H1 (cell line): ENCODE results near the gene SIX6. TPM values are rescaled to one million over a fixed set of nuclear protein-coding genes. Genes with fewer than 3 reads are reported as not detected.

Experiments used
- CTCF ChIA-PET: fragments of 300-600 bp; sonication (Branson Sonifier 250); formaldehyde crosslinking; loops from one replicate; lab custom pipeline; 2021; ENCODE audit not compliant: partially characterized antibody; lab: Charles Lee
- POLR2A ChIA-PET: fragments of 300-600 bp; sonication (Branson Sonifier 250); formaldehyde crosslinking; loops from one replicate; lab custom pipeline; 2021; ENCODE audit warnings: inconsistent platforms; ENCODE audit not compliant: partially characterized antibody; lab: Charles Lee
- DNase-seq, 2 experiments: peaks; one replicate each; pipeline versions ENCODE4 v3.0.0 to v3.0.0-alpha.2; 2010 to 2022; ENCODE audit warnings: low spot score in 2 of 2, low read depth in 1 of 2, mixed read lengths in 1 of 2
- FAIRE-seq: peaks from 2 replicates; lab custom pipeline; 2011; peaks lifted over from hg19 to GRCh38; lab: Jason Lieb, UNC
- H2AFZ ChIP-seq: 2 replicates; pipeline ENCODE4 v1.8.1; 2012; ENCODE audit warnings: low read length, inconsistent platforms
- H2AK5ac ChIP-seq: 2 replicates; pipeline ENCODE4 v1.6.1; 2013; ENCODE audit warnings: low read depth, low read length
- H2BK120ac ChIP-seq: replicated peaks from 2 replicates; pipeline ENCODE3; 2013; ENCODE audit warnings: low read depth, low read length, inconsistent platforms
- H2BK12ac ChIP-seq: 2 replicates; pipeline ENCODE4 v1.6.1; 2013; ENCODE audit warnings: low read depth, low read length
- H2BK15ac ChIP-seq: 2 replicates; pipeline ENCODE4 v1.6.1; 2013; ENCODE audit warnings: low read length
- H2BK20ac ChIP-seq: 2 replicates; pipeline ENCODE4 v1.6.1; 2013; ENCODE audit warnings: low read length
- H2BK5ac ChIP-seq: 2 replicates; pipeline ENCODE4 v1.6.1; 2013; ENCODE audit warnings: low read depth, low read length
- H3K14ac ChIP-seq: 2 replicates; pipeline ENCODE4 v1.6.1; 2013; ENCODE audit warnings: inconsistent platforms; ENCODE audit not compliant: insufficient read length
- H3K18ac ChIP-seq: 2 replicates; pipeline ENCODE4 v1.6.1; 2013; ENCODE audit warnings: low read length; ENCODE audit errors: extremely low read depth
- H3K23ac ChIP-seq: 2 replicates; pipeline ENCODE4 v1.6.1; 2013; ENCODE audit warnings: inconsistent platforms; ENCODE audit not compliant: insufficient read length
- H3K23me2 ChIP-seq: 2 replicates; pipeline ENCODE4 v1.6.1; 2013; ENCODE audit warnings: low read depth, low read length
- H3K27ac ChIP-seq: 2 replicates; pipeline ENCODE4 v1.6.1; 2011; ENCODE audit warnings: low read depth, low read length, inconsistent platforms
- H3K27me3 ChIP-seq, 4 experiments: replicated peaks in 1 of 4; 1 replicate in 1 of 4; 2 replicates in 3 of 4; pipeline versions ENCODE4 v1.6.1 to v1.8.1; 2011 to 2013; ENCODE audit warnings: low read length in 3 of 4, mild to moderate bottlenecking in 3 of 4, inconsistent platforms in 2 of 4, mixed read lengths in 2 of 4, moderate library complexity in 1 of 4; ENCODE audit not compliant: control insufficient read depth in 3 of 4, insufficient read depth in 3 of 4; ENCODE audit errors: extremely low read depth in 1 of 4
- H3K36me3 ChIP-seq, 4 experiments: 2 replicates each; pipeline versions ENCODE4 v1.6.1 to v1.8.1; 2011 to 2013; ENCODE audit warnings: mild to moderate bottlenecking in 4 of 4, low read length in 3 of 4, moderate library complexity in 2 of 4, control low read depth in 1 of 4, inconsistent platforms in 1 of 4; ENCODE audit not compliant: insufficient read depth in 4 of 4, control insufficient read depth in 2 of 4
- H3K4ac ChIP-seq: replicated peaks from 2 replicates; pipeline ENCODE3; 2013; ENCODE audit warnings: low read length, low read depth, mixed read lengths, inconsistent platforms; ENCODE audit not compliant: insufficient read length
- H3K4me1 ChIP-seq, 4 experiments: replicated peaks in 1 of 4; 1 replicate in 1 of 4; 2 replicates in 3 of 4; pipeline versions ENCODE4 v1.6.1 to v1.8.1; 2011 to 2013; ENCODE audit warnings: low read length in 3 of 4, inconsistent platforms in 2 of 4, mixed read lengths in 1 of 4; ENCODE audit not compliant: insufficient read depth in 4 of 4, control insufficient read depth in 3 of 4
- H3K4me2 ChIP-seq, 2 experiments: 2 replicates each; pipeline versions ENCODE4 v1.6.1 to v1.8.1; 2011 to 2013; ENCODE audit warnings: low read depth in 2 of 2, low read length in 2 of 2, control low read depth in 1 of 2, inconsistent platforms in 1 of 2, mild to moderate bottlenecking in 1 of 2; ENCODE audit not compliant: insufficient read depth in 1 of 2
- H3K4me3 ChIP-seq, 4 experiments: fragments of 200-600, 300-600 bp in 1 of 4; sonication (generic), shearing (Covaris generic), sonication (Bioruptor Twin) in 1 of 4; 2 replicates each; pipeline versions ENCODE4 v1.5.1 to v1.8.1; 2011 to 2016; ENCODE audit warnings: low read length in 4 of 4, low read depth in 3 of 4, control low read depth in 2 of 4, inconsistent platforms in 2 of 4, mild to moderate bottlenecking in 2 of 4, mixed read lengths in 1 of 4, moderate library complexity in 1 of 4; ENCODE audit not compliant: insufficient read depth in 2 of 4; ENCODE audit errors: extremely low read depth in 1 of 4
- H3K56ac ChIP-seq: replicated peaks from 2 replicates; pipeline ENCODE3; 2013; ENCODE audit warnings: low read depth, mild to moderate bottlenecking, mixed read lengths, low read length, inconsistent platforms; ENCODE audit not compliant: insufficient read length
- H3K79me1 ChIP-seq: 2 replicates; pipeline ENCODE4 v1.6.1; 2013; ENCODE audit warnings: low read depth, low read length, control low read depth
- H3K79me2 ChIP-seq, 2 experiments: 2 replicates each; pipeline versions ENCODE4 v1.6.1 to v1.8.1; 2012 to 2013; ENCODE audit warnings: low read length in 2 of 2, mild to moderate bottlenecking in 2 of 2, inconsistent platforms in 1 of 2; ENCODE audit not compliant: insufficient read depth in 2 of 2, control insufficient read depth in 1 of 2
- H3K9ac ChIP-seq, 4 experiments: replicated peaks in 1 of 4; 1 replicate in 1 of 4; 2 replicates in 3 of 4; pipeline versions ENCODE4 v1.6.1 to v1.8.1; 2011 to 2013; ENCODE audit warnings: low read depth in 3 of 4, low read length in 3 of 4, control low read depth in 2 of 4, mild to moderate bottlenecking in 2 of 4, moderate library complexity in 2 of 4, inconsistent platforms in 1 of 4; ENCODE audit errors: extremely low read depth in 1 of 4
- H3K9me3 ChIP-seq, 2 experiments: 2 replicates each; pipeline versions ENCODE4 v1.6.1 to v1.8.1; 2012 to 2013; ENCODE audit warnings: mild to moderate bottlenecking in 2 of 2, moderate library complexity in 2 of 2, control low read depth in 1 of 2, inconsistent platforms in 1 of 2, low read depth in 1 of 2, low read length in 1 of 2, mixed read lengths in 1 of 2; ENCODE audit not compliant: insufficient read depth in 2 of 2
- H4K20me1 ChIP-seq, 2 experiments: replicated peaks in 1 of 2; 2 replicates each; pipeline versions ENCODE3 to v1.8.1; 2011 to 2013; ENCODE audit warnings: inconsistent platforms in 2 of 2, low read length in 2 of 2, mild to moderate bottlenecking in 1 of 2; ENCODE audit not compliant: insufficient read depth in 2 of 2, control insufficient read depth in 1 of 2
- H4K5ac ChIP-seq: 2 replicates; pipeline ENCODE4 v1.6.1; 2013; ENCODE audit warnings: low read length, low read depth, mixed read lengths, inconsistent platforms; ENCODE audit not compliant: insufficient read length
- H4K8ac ChIP-seq: 2 replicates; pipeline ENCODE4 v1.8.0; 2013; ENCODE audit warnings: mild to moderate bottlenecking, moderate library complexity, low read length, inconsistent platforms; ENCODE audit not compliant: insufficient read depth; ENCODE audit errors: extremely low read depth
- H4K91ac ChIP-seq: replicated peaks from 2 replicates; pipeline ENCODE3; 2013; ENCODE audit warnings: low read length, mixed read lengths, inconsistent platforms; ENCODE audit not compliant: insufficient read length
- ASH2L ChIP-seq: fragments of 200-600, 300-600 bp; sonication (generic); IDR thresholded peaks from one replicate; pipeline ENCODE4 v1.7.1; 2017; ENCODE audit warnings: low read length
- CTBP2 ChIP-seq: IDR thresholded peaks from 2 replicates; pipeline ENCODE4 v1.7.0; 2011; ENCODE audit warnings: borderline replicate concordance, mild to moderate bottlenecking, moderate library complexity, mixed read lengths, low read length; ENCODE audit not compliant: insufficient read depth, insufficient read length
- GABPA ChIP-seq: IDR thresholded peaks from 2 replicates; pipeline ENCODE4 v1.6.1; 2011; ENCODE audit warnings: mild to moderate bottlenecking, low read length, moderate library complexity, borderline replicate concordance; ENCODE audit not compliant: insufficient read depth
- HDAC2 ChIP-seq, 2 experiments: fragments of 300-600 bp in 1 of 2; sonication (generic) in 1 of 2; IDR thresholded peaks; 2 replicates each; pipeline ENCODE4 v1.6.1; 2011 to 2012; ENCODE audit warnings: low read depth in 2 of 2, low read length in 2 of 2, mild to moderate bottlenecking in 2 of 2, moderate library complexity in 2 of 2, borderline replicate concordance in 1 of 2, inconsistent platforms in 1 of 2
- JUND ChIP-seq: IDR thresholded peaks from 2 replicates; pipeline ENCODE4 v1.6.1; 2011; ENCODE audit warnings: mild to moderate bottlenecking, improper control_type of control experiment, low read length
- KDM1A ChIP-seq: fragments of 200-600, 300-600 bp; sonication (generic); IDR thresholded peaks from 2 replicates; pipeline ENCODE4 v1.7.1; 2016; ENCODE audit warnings: mild to moderate bottlenecking, low read length, borderline replicate concordance
- NRF1 ChIP-seq: IDR thresholded peaks from 2 replicates; pipeline ENCODE4 v1.6.1; 2011; ENCODE audit warnings: mild to moderate bottlenecking, low read depth, low read length, improper control_type of control experiment
- ZNF274 ChIP-seq: IDR thresholded peaks from 2 replicates; pipeline ENCODE4 v1.7.0; 2012; ENCODE audit warnings: low read length, borderline replicate concordance; ENCODE audit errors: extremely low read depth
- WGBS, 2 experiments: shearing (Covaris generic) in 1 of 2; methylation state at CpG; one replicate each; pipeline versions ENCODE4 v1.1.6 to v1.1.7; 2013 to 2015; ENCODE audit warnings: low lambda C conversion rate in 2 of 2, mixed read lengths in 2 of 2, inconsistent platforms in 1 of 2, low coverage in 1 of 2, missing lambda C conversion rate in 1 of 2; ENCODE audit not compliant: insufficient replicate concordance in 2 of 2, insufficient coverage in 1 of 2, insufficient read length in 1 of 2; ENCODE audit errors: extremely low coverage in 1 of 2, missing lambda C conversion rate in 1 of 2; 5-methylcytosine and 5-hydroxymethylcytosine counted together
- long read RNA-seq, 2 experiments: library from RNA in 1 of 2; library from capped mRNA in 1 of 2; stranded (forward); transcript quantifications; one replicate each; pipeline ENCODE4 v2.0.0, GENCODE V29; 2021; ENCODE audit warnings: inconsistent platforms in 1 of 2
- polyA minus RNA-seq, 3 experiments: library from RNA; depleted of rRNA, polyadenylated mRNA; stranded (reverse); fragments of >200 nt; gene quantifications; 1 replicate in 2 of 3; 2 replicates in 1 of 3; pipeline ENCODE4 v1.2.3, GENCODE V29; 2011
- polyA plus RNA-seq, 7 experiments: library from polyadenylated mRNA; depleted of rRNA in 3 of 7; stranded (reverse) in 5 of 7; unstranded in 2 of 7; fragments of >200 nt in 5 of 7; fragments of 200-250 nt in 2 of 7; gene quantifications; 1 replicate in 5 of 7; 2 replicates in 1 of 7; 4 replicates in 1 of 7; pipeline versions ENCODE4 v1.2.1 to v1.2.3, GENCODE V29; 2011 to 2013; ENCODE audit warnings: missing spikeins in 2 of 7, mixed read lengths in 2 of 7
- total RNA-seq: library from RNA; stranded (reverse); fragmentation: NEBNext Ultra II Directional; extraction: Animal tissue kit (Norgen Biotek cat#: 25700); gene quantifications from 2 replicates; pipeline ENCODE4 v1.2.1, GENCODE V29; 2021

Gene SIX6
- total RNA-seq (not detected in 2 replicates), polyA plus RNA-seq (2011; rRNA removed) (0.03 and 0.08 TPM in 2 replicates), polyA minus RNA-seq (2011; rRNA and poly(A)+ RNA removed) (not detected in 2 replicates)
- 0.04 TPM for polyA plus RNA-seq (2011; cell fraction: cytosol; rRNA removed)
- polyA plus RNA-seq (2011; cell fraction: nucleus; rRNA removed), result 0.06 TPM
- 0.07 to 0.08 TPM in 2 of 4 replicates, not detected in the others for polyA plus RNA-seq (2012, experiment 1 of 2)
- polyA plus RNA-seq (2012, experiment 2 of 2), result 0.07 TPM
- polyA plus RNA-seq (2013, experiment 1 of 2), result 0.14 TPM
- 0.18 TPM for polyA plus RNA-seq (2013, experiment 2 of 2)
- not detected for polyA minus RNA-seq (2011; cell fraction: cytosol; rRNA and poly(A)+ RNA removed)
- not detected for polyA minus RNA-seq (2011; cell fraction: nucleus; rRNA and poly(A)+ RNA removed)
- long read RNA-seq, experiment 1, partial matches to known transcripts, result 0 of 1 reads
- long read RNA-seq, experiment 1, other reads (novel, unspliced or antisense), result 0 of 1 reads
- long read RNA-seq, experiment 2, result 0 reads

DNA sequence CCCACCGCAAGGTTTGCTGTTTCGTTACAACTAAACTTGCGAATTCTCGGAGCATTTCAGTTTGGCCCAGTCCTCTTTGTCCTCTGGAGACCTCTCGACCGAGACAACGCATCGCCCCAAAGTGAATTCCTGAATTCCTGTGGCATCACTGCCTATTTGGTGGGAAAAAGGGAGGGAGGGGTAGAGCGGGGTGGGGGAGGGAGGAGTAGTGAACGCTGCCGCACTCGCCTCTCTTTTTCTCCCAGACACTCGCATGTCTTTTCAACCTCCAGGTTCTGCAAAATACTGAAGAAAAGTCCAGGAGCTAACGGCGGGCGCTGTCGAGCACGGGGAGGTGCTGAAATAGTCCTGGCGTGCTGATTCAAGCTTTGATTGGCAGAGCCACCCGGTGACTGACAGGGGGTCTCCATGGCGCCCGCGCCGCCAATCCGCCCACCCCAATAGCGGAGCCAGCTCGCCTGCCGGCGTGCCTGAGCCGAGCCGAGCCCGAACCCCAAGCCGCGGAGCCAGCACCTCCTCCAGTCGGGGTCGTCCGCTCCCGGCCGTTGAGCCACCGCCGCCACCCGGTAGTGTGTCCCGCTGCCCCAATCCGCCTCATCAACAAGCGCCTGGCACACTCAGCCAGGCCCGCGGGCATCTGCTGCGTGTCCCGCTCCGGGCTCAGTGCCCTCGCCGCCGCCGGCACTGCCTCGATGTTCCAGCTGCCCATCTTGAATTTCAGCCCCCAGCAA is at the start of gene SIX6:
Gene SIX6, plus strand, starts transcription at position 440 of the 731 bp plus-strand sequence. Its CDS starts 253 bp downstream, at position 693.
- Histone ChIP-seq H3K4me3 (peak within 1 kb of the TSS; percentile 23 to 57 (median 48); a peak in 7 of 8 replicates), H2AK5ac (no peak within 1 kb of the TSS), H3K27me3 (peaks cover 79 to 99% (median 91%) of the 10 kb centered on the region in 4 experiments), H3K4me1 (peaks cover 17 to 48% (median 24%) of the 10 kb centered on the region in 4 experiments), H2BK12ac (peak within 1 kb of the TSS; percentile 12), H3K23ac (no peak within 1 kb of the TSS), H3K27ac (no peak within 1 kb of the TSS), H3K4ac (peak within 1 kb of the TSS; percentile 47), H3K9me3 (no peaks in the 10 kb centered on the region), H3K23me2 (peaks cover 7% of the 10 kb centered on the region; the same call in 1 of the 2 replicates), H3K18ac (no peak within 1 kb of the TSS; the same call in 1 of the 2 replicates), H3K79me2 (no peaks in the 10 kb centered on the region), H3K56ac (no peak within 1 kb of the TSS), H2BK5ac (no peak within 1 kb of the TSS; the same call in 1 of the 2 replicates), H4K91ac (no peak within 1 kb of the TSS), H4K8ac (peak within 1 kb of the TSS; percentile 71), H2BK15ac (peak within 1 kb of the TSS; percentile 84; the same call in 1 of the 2 replicates), H3K36me3 (peaks cover 0 to 8% (median 0%) of the 10 kb centered on the region in 4 experiments; a peak in 1 of 8 replicates), H4K5ac (no peak within 1 kb of the TSS), H3K14ac (no peak within 1 kb of the TSS), H2AFZ (no peak within 1 kb of the TSS), H3K79me1 (no peaks in the 10 kb centered on the region), H4K20me1 (peaks cover 0 to 25% of the 10 kb centered on the region in 2 experiments), H3K9ac (no peak within 1 kb of the TSS), H2BK120ac (no peak within 1 kb of the TSS), H3K4me2 (peak within 1 kb of the TSS; percentile 78 to 88), H2BK20ac (no peak within 1 kb of the TSS)
- ChIA-PET CTCF (interaction anchor here (0.6 to 1.5 kb wide), 8 partner anchors 26 to 325 kb away, joined by 3 to 4 read pairs (median 4); no protein-coding TSS in a partner anchor), POLR2A (interaction anchor here (1.0 to 1.5 kb wide), 3 partner anchors 144 to 258 kb away, joined by 3 to 5 read pairs (median 3); no protein-coding TSS in a partner anchor)
- WGBS, 2 experiments, result 2% methylated on average over 49 of the region's 55 CpGs; no CpG with 5 or more reads in 1 of the 2 experiments
- DNase-seq, result peak in 1 of 2 experiments; percentile 89
- FAIRE-seq, result peak; percentile 73
- peak; percentile 61 for TF ChIP-seq ASH2L
- TF ChIP-seq CTBP2, result peak; percentile 67
- no peak for TF ChIP-seq NRF1
- no peak for TF ChIP-seq ZNF274
- 0 out of 2 replicates have a peak, but pooled peaks have one; percentile 27 for TF ChIP-seq GABPA
- TF ChIP-seq JUND, result no peak
- TF ChIP-seq HDAC2 (IDR thresholded peaks at IDR 0.05; ENCODE audit: borderline replicate concordance in 1 of 2, low read depth in 2 of 2, low read length in 2 of 2), result peak in 1 of 2 experiments; percentile 53; a peak in 1 of 4 replicates
- no peak for TF ChIP-seq KDM1A
